Hair follicle dermal papilla cell (primary cell): ENCODE measurements around the gene ACTBL2. TPM values are rescaled to one million over a fixed set of nuclear protein-coding genes. Genes with fewer than 3 reads are reported as not detected.

Experiments
- total RNA-seq: library from RNA; depleted of rRNA; stranded (reverse); fragments of >200 nt; gene quantifications from 2 replicates; pipeline ENCODE4 v1.2.3, GENCODE V29; 2012

The ACTBL2 gene
- not detected in 2 replicates for total RNA-seq

DNA sequence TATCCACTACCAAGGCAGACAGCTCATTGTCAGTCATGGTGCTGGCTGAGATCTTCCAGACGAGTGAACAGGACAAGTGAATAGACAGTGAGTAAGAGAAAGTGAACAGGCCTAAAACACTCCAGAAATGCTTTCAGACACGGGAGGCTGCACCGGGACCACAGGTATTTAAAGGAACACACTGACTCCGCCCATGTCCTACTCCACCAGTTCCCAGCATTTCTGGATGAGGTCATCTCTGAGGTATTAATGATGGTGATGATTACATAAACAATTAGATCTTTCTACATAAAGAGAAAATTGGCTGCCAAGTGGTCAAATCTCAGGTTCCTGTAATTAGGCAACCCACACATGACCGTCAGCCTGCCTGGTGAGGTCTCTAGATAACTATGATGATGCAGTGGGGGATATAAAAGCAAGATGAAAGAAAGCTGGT is at the start of gene ACTBL2:
Gene ACTBL2 (minus strand): TSS at position 141 of the 436 bp plus-strand sequence. CDS start 104 bp downstream, at position 37.

